IMR-90 (cell line): ENCODE results near the gene KRT6A. TPM values are rescaled to one million over a fixed set of nuclear protein-coding genes. Genes with fewer than 3 reads are reported as not detected.

Experiments used
- ATAC-seq: fragments of 200-7000 bp; cut with Tn5 transposase; 2 replicates; pipeline ENCODE4 v1.9.1; 2020; ENCODE audit warnings: low read depth, mild to moderate bottlenecking, moderate library complexity
- BruUV-seq: library from RNA; stranded (reverse); fragments of 400-500 nt; replicated peaks from 2 replicates; lab custom pipeline; 2021; lab: Mats Ljungman, UMichigan
- CTCF ChIA-PET: fragments of 300-600 bp; formaldehyde crosslinking; extraction: SDS; loops from one replicate; lab custom pipeline; 2021; ENCODE audit warnings: antibody characterized with exemption; lab: Yijun Ruan, JAX
- POLR2A ChIA-PET: fragments of 300-600 bp; sonication (Branson Sonifier 250); formaldehyde crosslinking; loops from one replicate; lab custom pipeline; 2022; ENCODE audit warnings: antibody characterized with exemption; ENCODE audit not compliant: unreplicated experiment; lab: Charles Lee
- DNase-seq: peaks from one replicate; pipeline ENCODE4 v3.0.0; 2013
- H2AFZ ChIP-seq: replicated peaks from 2 replicates; pipeline ENCODE3; 2013; ENCODE audit warnings: low read length, mild to moderate bottlenecking; ENCODE audit not compliant: poor library complexity
- H2AK5ac ChIP-seq: 2 replicates; pipeline ENCODE4 v1.6.1; 2013; ENCODE audit warnings: low read depth, low read length, inconsistent platforms
- H2AK9ac ChIP-seq: replicated peaks from 2 replicates; pipeline ENCODE3; 2013; ENCODE audit warnings: mild to moderate bottlenecking, low read depth, low read length, moderate library complexity; ENCODE audit not compliant: poor library complexity
- H2BK120ac ChIP-seq: 2 replicates; pipeline ENCODE4 v1.6.1; 2013; ENCODE audit warnings: low read depth, low read length, inconsistent platforms
- H2BK15ac ChIP-seq: 3 replicates; pipeline ENCODE4 v1.6.1; 2013; ENCODE audit warnings: low read depth, low read length, inconsistent platforms
- H2BK20ac ChIP-seq: 2 replicates; pipeline ENCODE4 v1.6.1; 2013; ENCODE audit warnings: low read depth, mild to moderate bottlenecking, inconsistent platforms, low read length, moderate library complexity
- H2BK5ac ChIP-seq: 2 replicates; pipeline ENCODE4 v1.6.1; 2013; ENCODE audit warnings: mild to moderate bottlenecking, low read depth, low read length, inconsistent platforms; ENCODE audit not compliant: poor library complexity, severe bottlenecking
- H3K14ac ChIP-seq: replicated peaks from 2 replicates; pipeline ENCODE4 v1.6.1; 2013; ENCODE audit warnings: low read depth, low read length, inconsistent platforms
- H3K18ac ChIP-seq: 2 replicates; pipeline ENCODE4 v1.6.1; 2013; ENCODE audit warnings: low read depth, low read length, control low read depth
- H3K23ac ChIP-seq: 2 replicates; pipeline ENCODE4 v1.6.1; 2013; ENCODE audit warnings: low read depth, low read length, inconsistent platforms
- H3K27ac ChIP-seq: 2 replicates; pipeline ENCODE4 v1.5.1; 2013; ENCODE audit warnings: mild to moderate bottlenecking, control low read depth, low read length; ENCODE audit not compliant: insufficient read depth
- H3K27me3 ChIP-seq: 2 replicates; pipeline ENCODE4 v1.6.1; 2013; ENCODE audit warnings: low read length; ENCODE audit not compliant: control insufficient read depth, insufficient read depth
- H3K36me3 ChIP-seq: 2 replicates; pipeline ENCODE4 v1.6.1; 2013; ENCODE audit warnings: low read length, mixed read lengths; ENCODE audit not compliant: control insufficient read depth, insufficient read depth
- H3K4ac ChIP-seq: 2 replicates; pipeline ENCODE4 v1.6.1; 2013; ENCODE audit warnings: low read depth, low read length, inconsistent platforms
- H3K4me1 ChIP-seq: 2 replicates; pipeline ENCODE4 v1.6.1; 2013; ENCODE audit warnings: low read length, mixed read lengths; ENCODE audit not compliant: control insufficient read depth, insufficient read depth
- H3K4me2 ChIP-seq: 2 replicates; pipeline ENCODE4 v1.6.1; 2013; ENCODE audit warnings: low read depth, mild to moderate bottlenecking, control low read depth, low read length, moderate library complexity
- H3K4me3 ChIP-seq: 2 replicates; pipeline ENCODE4 v1.5.1; 2013; ENCODE audit warnings: low read depth, mild to moderate bottlenecking, control low read depth, low read length, moderate library complexity; ENCODE audit not compliant: insufficient read depth
- H3K56ac ChIP-seq: 2 replicates; pipeline ENCODE4 v1.6.1; 2013; ENCODE audit warnings: low read length, inconsistent platforms; ENCODE audit not compliant: insufficient read depth; ENCODE audit errors: extremely low read depth
- H3K79me1 ChIP-seq, 2 experiments: 2 replicates each; pipeline ENCODE4 v1.6.1; 2013; ENCODE audit warnings: low read length in 2 of 2, inconsistent platforms in 1 of 2, low read depth in 1 of 2
- H3K9ac ChIP-seq: 2 replicates; pipeline ENCODE4 v1.6.1; 2013; ENCODE audit warnings: low read depth, low read length, control low read depth
- H3K9me1 ChIP-seq: 2 replicates; pipeline ENCODE4 v1.6.1; 2013; ENCODE audit warnings: low read length, inconsistent platforms; ENCODE audit not compliant: insufficient read depth
- H3K9me3 ChIP-seq: 2 replicates; pipeline ENCODE4 v1.6.1; 2013; ENCODE audit warnings: low read length; ENCODE audit not compliant: control insufficient read depth, insufficient read depth
- H4K20me1 ChIP-seq: 2 replicates; pipeline ENCODE4 v1.6.1; 2013; ENCODE audit warnings: low read length, inconsistent platforms; ENCODE audit not compliant: insufficient read depth
- H4K5ac ChIP-seq: 2 replicates; pipeline ENCODE4 v1.6.1; 2013; ENCODE audit warnings: mild to moderate bottlenecking, low read depth, low read length, control low read depth
- H4K8ac ChIP-seq, 2 experiments: 2 replicates each; pipeline ENCODE4 v1.6.1; 2013; ENCODE audit warnings: low read depth in 2 of 2, low read length in 2 of 2, control low read depth in 1 of 2, inconsistent platforms in 1 of 2
- H4K91ac ChIP-seq: 2 replicates; pipeline ENCODE4 v1.6.1; 2013; ENCODE audit warnings: low read depth, low read length, inconsistent platforms; ENCODE audit not compliant: insufficient read depth
- CEBPB ChIP-seq: IDR thresholded peaks from 2 replicates; pipeline ENCODE4 v1.6.1; 2012; ENCODE audit warnings: low read depth, low read length, improper control_type of control experiment
- RCOR1 ChIP-seq: IDR thresholded peaks from 2 replicates; pipeline ENCODE4 v1.6.1; 2012; ENCODE audit warnings: mild to moderate bottlenecking, low read length, improper control_type of control experiment; ENCODE audit not compliant: insufficient replicate concordance
- RFX5 ChIP-seq: IDR thresholded peaks from 2 replicates; pipeline ENCODE4 v1.8.0; 2012; ENCODE audit warnings: low read depth, mild to moderate bottlenecking, low read length, moderate library complexity
- WGBS, 2 experiments: methylation state at CpG; one replicate each; pipeline versions ENCODE4 v1.1.5 to v1.1.7; 2013; ENCODE audit warnings: missing lambda C conversion rate in 2 of 2; ENCODE audit not compliant: insufficient read length in 1 of 2; ENCODE audit errors: extremely low coverage in 2 of 2; 5-methylcytosine and 5-hydroxymethylcytosine counted together
- dilution Hi-C: fragments of 300-500 bp; cut with HindIII; formaldehyde crosslinking; loops from one replicate; pipeline ENCODE4 v1.14.3; 2018; ENCODE audit warnings: low sequenced_read_pairs; ENCODE audit not compliant: unreplicated experiment
- in situ Hi-C: fragments of 300-500 bp; cut with MboI; formaldehyde crosslinking; loops from 3 replicates; pipeline ENCODE4 v1.14.3; 2019; ENCODE audit warnings: low sequenced_read_pairs, inconsistent platforms, mixed read lengths
- intact Hi-C: fragments of 100-400 bp; cut with micrococcal nuclease; formaldehyde crosslinking; loops from 2 replicates; pipeline ENCODE4 v1.10.0; 2022
- polyA plus RNA-seq, 3 experiments: library from polyadenylated mRNA; depleted of rRNA; stranded (reverse); fragments of >200 nt; gene quantifications; 2 replicates each; pipeline ENCODE4 v1.2.3, GENCODE V29; 2012; ENCODE audit warnings: low replicate concordance in 1 of 3
- total RNA-seq: library from RNA; depleted of rRNA; stranded (reverse); fragments of >200 nt; gene quantifications from 2 replicates; pipeline ENCODE4 v1.2.3, GENCODE V29; 2012

KRT6A gene
- total and polyA plus RNA-seq, 2 of the 4 experiments (the other 2 are of a cell fraction), result not detected

DNA sequence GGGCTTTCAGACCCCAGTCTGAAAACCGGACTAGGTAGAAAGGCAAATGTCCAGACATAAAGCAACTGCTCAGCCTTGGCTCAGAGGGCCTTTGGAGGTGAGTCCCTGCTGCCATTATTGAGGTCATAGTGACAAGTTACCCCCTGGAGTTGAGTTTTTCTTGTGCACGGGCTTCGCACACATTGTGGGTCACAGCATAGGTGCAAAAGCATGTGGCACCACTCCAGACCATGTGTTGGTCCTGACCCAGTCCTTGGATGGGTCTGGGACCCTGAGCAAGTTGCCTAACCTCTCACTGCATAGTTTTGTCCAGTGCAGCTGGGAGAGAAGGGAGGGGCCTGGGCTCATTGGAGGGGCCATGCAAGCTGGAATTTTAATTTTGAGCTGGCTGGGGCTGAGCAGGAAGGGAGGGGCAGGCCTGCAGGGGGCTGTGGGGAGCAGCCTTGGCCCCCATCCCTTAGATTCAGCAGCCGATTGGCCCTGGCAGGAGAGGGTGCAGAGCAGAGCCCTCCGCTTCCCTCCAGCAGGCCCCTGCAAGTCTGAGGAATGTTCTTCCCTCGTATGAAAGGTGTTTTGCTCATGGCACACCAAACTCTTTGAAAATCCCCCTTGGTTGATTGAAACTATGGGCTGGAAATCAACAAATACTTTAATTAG, 31.3 kb upstream of the KRT6A start:
- Histone ChIP-seq H2BK5ac (no peak overlapping the region), H3K27me3 (peaks cover 40% of the 10 kb centered on the region), H2BK120ac (no peak overlapping the region), H3K4ac (no peak overlapping the region), H2AK9ac (no peak overlapping the region), H3K4me2 (no peak overlapping the region), H3K27ac (no peak overlapping the region), H3K4me1 (no peaks in the 10 kb centered on the region), H3K56ac (no peak overlapping the region), H4K5ac (no peak overlapping the region), H2BK20ac (no peak overlapping the region), H3K4me3 (no peak overlapping the region), H2AFZ (no peak overlapping the region), H3K23ac (no peak overlapping the region), H4K20me1 (no peaks in the 10 kb centered on the region; the same call in 1 of the 2 replicates), H3K14ac (no peak overlapping the region), H3K36me3 (no peaks in the 10 kb centered on the region), H3K9ac (no peak overlapping the region), H4K8ac (no peak overlapping the region), H3K9me1 (no peaks in the 10 kb centered on the region), H3K79me1 (no peaks in the 10 kb centered on the region), H4K91ac (no peak overlapping the region), H3K18ac (no peak overlapping the region), H2BK15ac (no peak overlapping the region), H2AK5ac (no peak overlapping the region), H3K9me3 (no peaks in the 10 kb centered on the region)
- ChIA-PET POLR2A (no interaction called here), CTCF (no interaction called here)
- no TSS peak for BruUV-seq
- intact Hi-C loops, result no loop called here
- dilution Hi-C loops, result no loop called here
- in situ Hi-C loops, result no loop called here
- TF ChIP-seq RCOR1, result no peak
- TF ChIP-seq RFX5, result no peak
- TF ChIP-seq CEBPB, result no peak
- WGBS, 2 experiments, result no CpG with 5 or more reads among the region's 6 CpGs
- ATAC-seq (no peak), DNase-seq (no peak)
